Transverse colon (tissue), 4 donors: Measurements from ENCODE around the gene RAMAC.

ENCODE experiments used
- EP300 ChIP-seq: sonication (generic); formaldehyde crosslinking; IDR thresholded peaks from one replicate; pipeline ENCODE4 v1.6.1; 2017; ENCODE audit warnings: antibody characterized with exemption, low read depth
- POLR2A ChIP-seq: fragments of 450-650 bp; IDR thresholded peaks from one replicate; pipeline ENCODE4 v1.6.1; 2016; ENCODE audit warnings: antibody characterized with exemption, mild to moderate bottlenecking, moderate library complexity
- POLR2AphosphoS5 ChIP-seq, 3 donors: sonication (generic); formaldehyde crosslinking; IDR thresholded peaks; one replicate each; pipeline ENCODE4 v1.6.1; 2016; ENCODE audit warnings: antibody characterized with exemption in 3 of 3
- TF ChIP-seq, protein P1 (sequence below), 5 experiments: fragments of 200-600 bp in 3 of 5; fragments of 450-650 bp in 2 of 5; sonication (generic) in 3 of 5; IDR thresholded peaks; 1 replicate in 2 of 5; 2 replicates in 3 of 5; pipeline ENCODE4 v1.5.1; 2016 to 2017; ENCODE audit warnings: antibody characterized with exemption in 5 of 5, inconsistent platforms in 3 of 5, mild to moderate bottlenecking in 2 of 5, moderate library complexity in 1 of 5

- TF ChIP-seq POLR2A (peak; percentile 52), POLR2AphosphoS5 (IDR thresholded peaks at IDR 0.05) (peak; percentile 52 to 77 (median 71)), EP300 (no peak)
- TF ChIP-seq, protein P1, sequence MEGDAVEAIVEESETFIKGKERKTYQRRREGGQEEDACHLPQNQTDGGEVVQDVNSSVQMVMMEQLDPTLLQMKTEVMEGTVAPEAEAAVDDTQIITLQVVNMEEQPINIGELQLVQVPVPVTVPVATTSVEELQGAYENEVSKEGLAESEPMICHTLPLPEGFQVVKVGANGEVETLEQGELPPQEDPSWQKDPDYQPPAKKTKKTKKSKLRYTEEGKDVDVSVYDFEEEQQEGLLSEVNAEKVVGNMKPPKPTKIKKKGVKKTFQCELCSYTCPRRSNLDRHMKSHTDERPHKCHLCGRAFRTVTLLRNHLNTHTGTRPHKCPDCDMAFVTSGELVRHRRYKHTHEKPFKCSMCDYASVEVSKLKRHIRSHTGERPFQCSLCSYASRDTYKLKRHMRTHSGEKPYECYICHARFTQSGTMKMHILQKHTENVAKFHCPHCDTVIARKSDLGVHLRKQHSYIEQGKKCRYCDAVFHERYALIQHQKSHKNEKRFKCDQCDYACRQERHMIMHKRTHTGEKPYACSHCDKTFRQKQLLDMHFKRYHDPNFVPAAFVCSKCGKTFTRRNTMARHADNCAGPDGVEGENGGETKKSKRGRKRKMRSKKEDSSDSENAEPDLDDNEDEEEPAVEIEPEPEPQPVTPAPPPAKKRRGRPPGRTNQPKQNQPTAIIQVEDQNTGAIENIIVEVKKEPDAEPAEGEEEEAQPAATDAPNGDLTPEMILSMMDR (IDR thresholded peaks at IDR 0.05) = no peak
These were observed at the start of gene RAMAC for GRCh38 chr15:82985688-82986441.
